ENCODE results near the gene NUAK2. TPM values are rescaled to one million over a fixed set of nuclear protein-coding genes. Genes with fewer than 3 reads are reported as not detected.
A peak's percentile ranks its signal among the peaks of the same experiment; 100 is the strongest.

NUAK2 gene
- polyA plus RNA-seq, 1 experiment, result 7.0 TPM

DNA sequence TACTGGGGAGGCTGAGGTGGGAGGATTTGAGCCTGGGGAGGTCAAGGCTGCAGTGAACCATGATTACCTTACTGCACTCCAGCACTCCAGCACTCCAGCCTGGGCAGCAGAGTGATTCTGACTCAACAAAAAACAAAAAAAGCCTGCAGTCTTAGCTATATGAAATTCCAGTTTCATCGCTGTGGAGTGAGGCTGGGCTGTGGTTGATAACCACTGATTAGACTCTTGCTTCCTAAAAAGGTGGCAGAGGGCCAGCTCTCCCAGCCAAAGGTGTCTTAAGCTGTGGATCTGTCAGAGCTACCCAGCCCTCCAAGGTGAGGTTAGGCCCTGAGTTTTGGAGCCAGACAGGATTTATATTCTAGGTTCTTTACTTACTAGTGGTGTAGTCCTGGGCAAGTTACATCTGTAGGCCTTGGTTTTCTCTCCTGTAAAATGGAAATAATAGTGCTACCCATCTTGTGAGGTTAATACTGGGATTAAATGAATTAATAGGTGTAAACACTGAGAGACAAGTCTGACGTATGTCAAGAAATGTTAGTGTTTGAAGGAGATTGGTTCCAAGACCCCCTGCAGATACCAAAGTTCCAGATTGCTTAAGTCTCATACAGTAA, 57.9 kb downstream of the NUAK2 start:
- H3K9me3 ChIP-seq (ENCODE audit: control insufficient read depth, insufficient read depth, low read length), result no peaks in the 10 kb centered on the region
- CTCF ChIA-PET, result interaction anchor here (0.6 to 4.4 kb wide), 5 partner anchors 10 to 202 kb away, joined by 3 to 20 read pairs (median 5); no protein-coding TSS in a partner anchor
- H3K4me3 ChIP-seq (ENCODE audit: low read depth, low read length), result no peak overlapping the region
- no peak overlapping the region for H3K27ac ChIP-seq (ENCODE audit: low read depth, low read length)
- H3K27me3 ChIP-seq (ENCODE audit: control insufficient read depth, insufficient read depth, low read length), result no peaks in the 10 kb centered on the region
- TF ChIP-seq, protein P1, sequence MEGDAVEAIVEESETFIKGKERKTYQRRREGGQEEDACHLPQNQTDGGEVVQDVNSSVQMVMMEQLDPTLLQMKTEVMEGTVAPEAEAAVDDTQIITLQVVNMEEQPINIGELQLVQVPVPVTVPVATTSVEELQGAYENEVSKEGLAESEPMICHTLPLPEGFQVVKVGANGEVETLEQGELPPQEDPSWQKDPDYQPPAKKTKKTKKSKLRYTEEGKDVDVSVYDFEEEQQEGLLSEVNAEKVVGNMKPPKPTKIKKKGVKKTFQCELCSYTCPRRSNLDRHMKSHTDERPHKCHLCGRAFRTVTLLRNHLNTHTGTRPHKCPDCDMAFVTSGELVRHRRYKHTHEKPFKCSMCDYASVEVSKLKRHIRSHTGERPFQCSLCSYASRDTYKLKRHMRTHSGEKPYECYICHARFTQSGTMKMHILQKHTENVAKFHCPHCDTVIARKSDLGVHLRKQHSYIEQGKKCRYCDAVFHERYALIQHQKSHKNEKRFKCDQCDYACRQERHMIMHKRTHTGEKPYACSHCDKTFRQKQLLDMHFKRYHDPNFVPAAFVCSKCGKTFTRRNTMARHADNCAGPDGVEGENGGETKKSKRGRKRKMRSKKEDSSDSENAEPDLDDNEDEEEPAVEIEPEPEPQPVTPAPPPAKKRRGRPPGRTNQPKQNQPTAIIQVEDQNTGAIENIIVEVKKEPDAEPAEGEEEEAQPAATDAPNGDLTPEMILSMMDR (IDR thresholded peaks at IDR 0.05; ENCODE audit: low read depth, low read length), result no peak
- POLR2A ChIA-PET, result interaction anchor here (0.7 kb wide), 1 partner anchor 50 kb away, joined by 3 read pairs; no protein-coding TSS in a partner anchor
- DNase-seq (ENCODE audit: low read depth, low spot score), result no peak

DNA sequence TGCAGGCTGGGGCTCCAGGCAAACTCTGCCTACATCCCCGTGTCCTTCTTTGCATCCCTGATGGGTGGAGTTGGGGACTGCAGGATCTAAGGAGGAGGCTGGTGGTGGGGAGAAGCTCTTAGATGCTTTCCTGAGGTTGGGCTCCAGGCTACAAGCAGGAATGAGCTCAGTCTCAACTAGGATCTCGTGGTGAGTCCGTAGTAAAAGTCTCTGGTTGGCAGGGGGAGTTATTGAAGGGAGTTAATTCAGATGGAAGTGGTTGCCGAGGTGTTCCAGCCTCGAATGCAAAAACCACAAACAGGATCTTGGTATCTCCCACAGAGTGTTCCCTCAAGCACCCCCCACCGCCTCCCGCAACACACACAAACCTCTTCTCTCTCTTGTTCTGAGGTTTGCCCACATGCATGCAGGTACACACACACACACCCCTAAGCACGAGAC, 58.8 kb downstream of the NUAK2 start:
- no peaks in the 10 kb centered on the region for H3K9me3 ChIP-seq (ENCODE audit: control insufficient read depth, insufficient read depth, low read length)
- H3K27ac ChIP-seq (ENCODE audit: low read depth, low read length), result peak overlapping the region; percentile 47
- no peak for DNase-seq (ENCODE audit: low read depth, low spot score)
- TF ChIP-seq, protein P1 (IDR thresholded peaks at IDR 0.05; ENCODE audit: low read depth, low read length), result no peak
- ChIA-PET CTCF (interaction anchor here (1.3 to 4.4 kb wide), 7 partner anchors 9 to 274 kb away, joined by 3 to 20 read pairs (median 8); no protein-coding TSS in a partner anchor), POLR2A (interaction anchor here (1.0 to 1.4 kb wide), 3 partner anchors 9 to 57 kb away, joined by 3 read pairs; no protein-coding TSS in a partner anchor)
- no peaks in the 10 kb centered on the region for H3K27me3 ChIP-seq (ENCODE audit: control insufficient read depth, insufficient read depth, low read length)
- H3K4me3 ChIP-seq (ENCODE audit: low read depth, low read length), result no peak overlapping the region

DNA sequence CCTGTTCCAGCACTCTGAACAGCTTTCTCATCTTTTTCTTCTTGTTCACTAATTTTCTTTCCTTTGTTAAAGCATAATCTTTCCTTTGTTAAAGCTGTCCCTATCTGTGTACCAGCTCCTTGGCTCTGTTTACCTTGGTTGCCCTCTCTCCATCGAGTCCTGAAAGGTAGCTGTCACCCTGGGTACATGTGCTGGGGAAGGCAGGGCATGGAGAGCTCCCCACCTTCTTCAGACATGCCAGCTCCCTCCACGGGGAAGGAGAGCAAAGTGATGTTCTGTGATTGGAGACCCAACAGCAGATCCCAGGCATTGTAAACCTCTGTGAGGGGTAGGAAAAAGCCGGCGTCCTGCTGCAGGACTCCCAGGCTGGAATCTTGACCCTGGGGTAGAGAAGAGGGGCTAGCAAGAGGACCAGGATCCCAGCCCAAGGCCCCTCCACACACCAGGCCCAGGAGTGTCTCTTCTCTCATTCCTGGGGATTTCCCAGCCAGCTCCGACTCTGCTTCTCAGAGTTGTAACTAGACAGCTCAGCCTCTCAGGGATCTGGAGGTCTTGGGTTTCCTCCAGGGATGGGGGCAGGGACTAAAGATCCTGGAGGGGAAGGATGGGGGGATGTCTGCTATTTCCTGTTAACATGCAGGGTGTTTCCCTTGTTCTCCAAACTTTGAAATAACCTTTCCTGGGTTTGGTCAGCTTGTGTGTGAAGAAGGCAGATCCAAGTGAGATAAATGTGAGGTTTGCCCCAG, 59.4 kb downstream of the NUAK2 start:
- TF ChIP-seq, protein P1 (IDR thresholded peaks at IDR 0.05; ENCODE audit: low read depth, low read length), result no peak
- DNase-seq (ENCODE audit: low read depth, low spot score), result no peak
- CTCF ChIA-PET, result interaction anchor here (0.7 to 4.4 kb wide), 10 partner anchors 9 to 273 kb away, joined by 3 to 20 read pairs (median 6); no protein-coding TSS in a partner anchor
- POLR2A ChIA-PET, result interaction anchor here (1.0 to 1.4 kb wide), 4 partner anchors 9 to 141 kb away, joined by 3 read pairs; partner anchors contain the start of gene RBBP5
- Histone ChIP-seq H3K9me3 (ENCODE audit: control insufficient read depth, insufficient read depth, low read length) (no peaks in the 10 kb centered on the region), H3K4me3 (ENCODE audit: low read depth, low read length) (no peak overlapping the region), H3K27me3 (ENCODE audit: control insufficient read depth, insufficient read depth, low read length) (no peaks in the 10 kb centered on the region), H3K27ac (ENCODE audit: low read depth, low read length) (peak overlapping the region; percentile 76)

DNA sequence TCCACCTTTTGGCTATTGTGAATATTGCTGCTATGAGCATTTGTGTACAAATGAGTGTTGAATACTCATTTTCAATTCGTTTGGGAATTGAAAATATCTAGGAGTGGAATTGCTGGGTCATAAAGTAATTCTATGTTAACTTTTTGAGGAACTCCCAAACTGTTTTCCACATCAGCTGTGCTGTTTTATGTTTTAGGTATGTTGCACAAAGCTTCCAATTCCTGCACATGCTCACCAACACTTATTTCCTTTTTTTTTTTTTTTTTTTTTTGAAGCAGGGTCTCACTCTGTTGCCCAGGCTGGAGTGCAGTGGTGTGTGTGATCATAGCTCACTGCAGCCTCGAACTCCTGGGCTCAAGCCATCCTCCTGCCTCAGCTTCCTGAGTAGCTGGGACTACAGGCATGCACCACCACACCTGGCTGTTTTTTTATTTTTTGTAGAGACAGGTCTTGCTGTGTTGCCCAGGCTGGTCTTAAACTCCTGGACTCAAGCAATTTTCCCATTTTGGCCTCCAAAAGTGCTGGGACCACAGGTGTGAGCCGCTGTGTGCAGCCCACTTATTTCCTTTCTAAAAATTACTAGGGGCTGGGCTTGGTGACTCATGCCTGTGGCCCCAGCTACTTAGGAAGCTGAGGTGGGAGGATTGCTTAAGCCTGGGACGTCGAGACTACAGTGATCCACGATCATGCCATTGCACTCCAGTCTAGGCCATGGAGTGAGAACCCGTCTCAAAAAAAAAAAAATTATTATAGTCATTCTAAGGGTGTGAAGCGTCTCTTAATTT, 60.4 kb downstream of the NUAK2 start:
- POLR2A ChIA-PET, result interaction anchor here (0.7 to 1.1 kb wide), 2 partner anchors 11 to 140 kb away, joined by 3 to 5 read pairs; partner anchors contain the start of gene RBBP5
- no peak overlapping the region for H3K27ac ChIP-seq (ENCODE audit: low read depth, low read length)
- no peak for DNase-seq (ENCODE audit: low read depth, low spot score)

More for the DNA sequence above, 60.4 kb downstream of the NUAK2 start:
- Histone ChIP-seq H3K9me3 (ENCODE audit: control insufficient read depth, insufficient read depth, low read length) (no peaks in the 10 kb centered on the region), H3K27me3 (ENCODE audit: control insufficient read depth, insufficient read depth, low read length) (no peaks in the 10 kb centered on the region), H3K4me3 (ENCODE audit: low read depth, low read length) (no peak overlapping the region)
- CTCF ChIA-PET, result interaction anchor here (0.6 to 4.4 kb wide), 14 partner anchors 9 to 455 kb away, joined by 3 to 20 read pairs (median 6); no protein-coding TSS in a partner anchor
- TF ChIP-seq, protein P1 (IDR thresholded peaks at IDR 0.05; ENCODE audit: low read depth, low read length), result no peak

All from AG04450 (cell line).